GM12873 (cell line): ENCODE data around the gene HERC3.

Source experiments
- TF ChIP-seq, protein P1 (sequence below): IDR thresholded peaks from 2 replicates; pipeline ENCODE4 v1.5.1; 2012; ENCODE audit warnings: low read depth, mild to moderate bottlenecking, moderate library complexity, low read length, control low read depth; ENCODE audit not compliant: insufficient read depth; ENCODE audit errors: missing control alignments

The HERC3 gene

DNA sequence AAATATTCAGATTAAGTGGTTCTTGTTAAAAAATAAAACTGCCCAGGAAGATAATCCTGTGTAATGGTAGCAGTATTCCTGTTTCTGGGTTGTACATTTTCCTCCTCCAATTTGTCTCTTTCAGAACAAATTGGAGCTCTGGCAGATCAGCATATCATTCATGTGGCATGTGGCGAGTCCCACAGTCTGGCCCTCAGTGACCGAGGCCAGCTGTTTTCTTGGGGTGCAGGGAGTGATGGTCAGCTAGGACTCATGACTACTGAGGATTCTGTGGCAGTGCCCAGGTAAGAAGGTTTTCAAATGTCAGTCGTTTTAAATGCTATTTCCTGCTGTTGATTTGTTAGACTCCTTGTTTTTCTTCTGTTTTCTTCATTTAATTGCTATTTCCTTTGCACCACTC is 57.4 kb downstream of the HERC3 start:
- TF ChIP-seq, protein P1, sequence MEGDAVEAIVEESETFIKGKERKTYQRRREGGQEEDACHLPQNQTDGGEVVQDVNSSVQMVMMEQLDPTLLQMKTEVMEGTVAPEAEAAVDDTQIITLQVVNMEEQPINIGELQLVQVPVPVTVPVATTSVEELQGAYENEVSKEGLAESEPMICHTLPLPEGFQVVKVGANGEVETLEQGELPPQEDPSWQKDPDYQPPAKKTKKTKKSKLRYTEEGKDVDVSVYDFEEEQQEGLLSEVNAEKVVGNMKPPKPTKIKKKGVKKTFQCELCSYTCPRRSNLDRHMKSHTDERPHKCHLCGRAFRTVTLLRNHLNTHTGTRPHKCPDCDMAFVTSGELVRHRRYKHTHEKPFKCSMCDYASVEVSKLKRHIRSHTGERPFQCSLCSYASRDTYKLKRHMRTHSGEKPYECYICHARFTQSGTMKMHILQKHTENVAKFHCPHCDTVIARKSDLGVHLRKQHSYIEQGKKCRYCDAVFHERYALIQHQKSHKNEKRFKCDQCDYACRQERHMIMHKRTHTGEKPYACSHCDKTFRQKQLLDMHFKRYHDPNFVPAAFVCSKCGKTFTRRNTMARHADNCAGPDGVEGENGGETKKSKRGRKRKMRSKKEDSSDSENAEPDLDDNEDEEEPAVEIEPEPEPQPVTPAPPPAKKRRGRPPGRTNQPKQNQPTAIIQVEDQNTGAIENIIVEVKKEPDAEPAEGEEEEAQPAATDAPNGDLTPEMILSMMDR = no peak

DNA sequence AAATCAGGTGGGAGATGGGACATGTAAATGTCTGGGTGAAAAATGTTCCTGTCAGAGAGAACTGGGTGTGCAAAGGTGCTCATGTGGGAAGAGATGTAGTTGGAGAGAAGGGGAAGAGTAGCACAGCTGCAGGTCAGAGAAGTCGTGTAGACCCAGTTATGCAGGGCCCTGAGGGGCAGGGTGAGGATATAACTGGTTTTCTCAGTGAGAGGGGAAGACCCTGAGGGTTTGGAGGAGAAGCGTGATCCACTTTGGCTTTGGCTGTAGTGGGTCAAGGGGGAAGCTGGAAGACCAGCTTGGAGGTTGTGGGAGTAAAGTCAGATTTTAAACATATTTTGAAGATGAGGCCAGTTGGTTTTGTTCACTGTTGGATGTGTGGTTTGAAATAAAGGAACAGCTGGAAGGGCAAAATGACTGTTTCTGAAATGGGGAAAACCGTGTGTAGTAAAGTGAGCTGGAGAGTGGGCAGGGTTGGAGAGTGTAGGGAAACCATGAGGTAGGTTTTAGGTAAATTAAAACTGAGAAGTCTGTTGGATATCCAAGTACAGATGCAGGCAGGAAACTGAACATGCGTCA is 61.2 kb downstream of the HERC3 start:
- TF ChIP-seq, protein P1 = no peak

DNA sequence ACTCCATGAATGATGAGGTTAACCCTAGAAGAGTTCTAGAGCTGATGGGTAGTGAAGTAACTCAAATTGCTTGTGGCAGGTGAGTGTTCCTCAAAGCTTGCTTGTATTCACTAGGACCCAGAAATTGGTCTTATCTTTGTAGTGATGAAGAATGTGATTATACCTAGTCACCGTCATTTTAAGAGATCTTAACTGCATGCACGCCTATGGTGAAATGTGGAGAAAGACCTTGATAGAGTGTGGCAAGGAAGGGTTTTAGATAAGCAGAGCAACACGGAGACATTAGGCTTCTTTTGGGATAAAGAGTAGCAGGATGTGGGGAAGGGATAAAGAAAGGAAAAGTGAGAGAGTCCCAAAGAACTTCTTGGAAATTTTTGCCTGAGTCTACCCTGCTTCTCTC is 62.9 kb downstream of the HERC3 start:
- TF ChIP-seq, protein P1 = no peak

DNA sequence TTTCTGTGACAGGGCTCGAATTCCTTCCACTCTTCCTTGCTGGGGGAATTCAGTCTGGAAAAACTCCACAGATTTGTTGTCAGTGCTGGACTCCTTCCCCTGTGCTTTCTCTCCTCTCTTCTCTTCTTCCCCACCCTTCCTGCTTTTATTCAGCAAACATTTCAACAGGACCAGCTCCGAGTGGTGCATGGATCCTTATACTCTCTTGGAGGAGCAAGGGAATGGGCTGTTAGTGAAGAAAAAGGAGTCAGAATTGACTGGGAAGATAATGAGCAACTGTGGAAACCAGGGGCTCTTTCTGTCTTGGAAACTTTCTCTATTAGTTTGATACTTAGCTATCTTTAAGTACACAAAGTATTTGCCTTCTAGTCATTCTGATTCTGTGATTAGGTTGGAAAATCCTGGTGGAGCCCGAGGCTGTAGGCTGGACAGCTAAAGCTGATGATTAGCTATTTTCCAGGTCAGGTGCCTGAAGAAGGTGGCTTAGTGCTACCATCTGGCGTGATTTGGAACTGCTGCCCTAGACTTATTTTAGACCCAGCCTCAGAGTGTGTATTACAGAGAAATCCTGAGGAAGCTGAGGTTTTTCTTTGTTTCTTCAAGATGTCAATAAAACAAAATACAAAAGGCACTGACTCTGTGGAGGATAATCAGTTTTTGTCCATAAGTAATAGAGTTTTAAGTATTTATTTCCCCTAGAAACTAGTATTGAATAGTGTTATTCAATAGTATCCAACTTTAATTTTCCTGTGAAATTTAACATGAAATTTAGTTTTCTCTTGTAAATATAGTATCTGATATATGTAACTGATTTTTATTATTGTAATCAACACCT is 67.0 kb downstream of the HERC3 start:
- TF ChIP-seq, protein P1 = peak; percentile 74

DNA sequence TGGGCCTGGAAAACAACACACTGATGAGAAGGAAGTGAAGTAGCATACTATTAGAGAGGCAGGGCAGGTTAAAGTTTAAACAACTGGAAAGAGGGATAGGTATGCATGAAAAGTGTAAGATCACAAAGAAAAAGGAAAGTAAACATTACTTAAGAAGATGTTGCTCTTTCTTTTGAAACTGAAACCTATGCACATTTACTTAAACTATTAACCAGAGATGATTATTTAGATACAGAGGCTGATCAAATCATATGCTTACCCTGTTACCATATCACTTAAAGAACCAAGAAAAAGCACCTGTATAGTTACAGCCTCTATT is 67.6 kb downstream of the HERC3 start:
- TF ChIP-seq, protein P1 = no peak

DNA sequence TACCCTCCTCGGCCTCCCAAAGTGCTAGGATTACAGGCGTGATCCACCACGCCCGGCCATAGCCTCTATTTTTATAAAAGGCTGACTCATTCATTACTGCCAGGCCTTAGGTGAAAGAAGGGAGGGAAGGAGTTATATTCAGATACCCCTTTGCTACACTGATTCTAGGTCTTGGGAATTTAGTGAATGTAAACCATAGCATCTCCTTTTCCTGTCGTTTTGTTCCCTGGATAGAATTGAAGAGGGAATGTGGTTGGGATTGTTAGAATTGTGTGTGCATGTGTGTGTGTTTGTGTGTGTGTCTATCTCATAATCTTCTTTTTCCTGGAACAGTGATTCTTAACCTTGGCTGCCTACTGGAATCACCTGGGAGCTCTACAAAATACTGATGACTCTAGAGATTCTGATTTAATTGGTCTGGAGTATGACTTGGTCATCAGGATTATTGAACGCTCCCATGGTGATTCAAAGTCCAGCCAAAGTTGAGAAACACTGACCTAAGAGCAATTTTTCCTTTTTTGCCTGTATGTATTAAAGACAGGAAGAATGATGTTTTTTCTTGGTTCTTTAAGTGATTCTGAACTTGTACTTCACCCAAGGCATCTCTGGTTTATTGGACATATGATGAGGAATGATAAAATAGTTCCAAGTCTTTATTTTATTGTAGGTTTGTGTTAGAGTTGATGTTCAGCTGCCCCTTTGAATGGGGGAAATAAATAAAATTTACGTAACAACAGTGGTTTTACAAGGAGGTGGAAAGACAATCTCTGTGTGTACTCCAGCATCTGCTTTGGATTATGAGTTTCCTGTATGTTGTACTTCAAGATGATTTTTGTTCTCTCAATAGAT is 68.4 kb downstream of the HERC3 start:
- TF ChIP-seq, protein P1 = no peak

DNA sequence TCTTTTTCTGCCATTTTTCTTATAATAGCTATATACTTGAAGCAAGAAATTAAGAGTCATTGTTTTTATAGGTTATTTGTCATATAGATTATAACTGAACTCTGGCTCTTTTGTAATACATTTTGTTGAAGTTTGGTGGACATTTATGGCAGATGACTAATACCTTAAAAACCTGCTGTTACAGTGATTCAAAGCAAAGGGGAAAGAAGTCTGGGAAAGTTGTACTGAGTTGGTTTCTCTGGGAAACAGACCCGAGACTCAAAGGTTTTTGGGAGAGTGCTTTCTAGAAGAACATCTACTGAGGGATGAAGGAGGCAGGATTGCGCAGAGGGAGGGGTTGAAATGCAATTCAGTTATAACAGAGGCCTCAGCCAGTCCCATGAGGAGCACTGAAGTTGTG is 69.5 kb downstream of the HERC3 start:
- TF ChIP-seq, protein P1 = no peak
